Fibroblast of lung (primary cell): ENCODE measurements around the gene EML4.

ENCODE experiments used
- EZH2 ChIP-seq: IDR thresholded peaks from 2 replicates; pipeline ENCODE4 v1.5.1; 2012; ENCODE audit warnings: low read length, control low read depth, mild to moderate bottlenecking; ENCODE audit errors: missing control alignments
- TF ChIP-seq, protein P1 (sequence below), 2 donors: IDR thresholded peaks in 1 of 2; conservative IDR thresholded peaks in 1 of 2; 1 replicate in 1 of 2; 2 replicates in 1 of 2; pipeline ENCODE4 v1.5.1; 2011 to 2012; ENCODE audit warnings: low read length in 2 of 2, control low read depth in 1 of 2, inconsistent platforms in 1 of 2, low read depth in 1 of 2, mild to moderate bottlenecking in 1 of 2

DNA sequence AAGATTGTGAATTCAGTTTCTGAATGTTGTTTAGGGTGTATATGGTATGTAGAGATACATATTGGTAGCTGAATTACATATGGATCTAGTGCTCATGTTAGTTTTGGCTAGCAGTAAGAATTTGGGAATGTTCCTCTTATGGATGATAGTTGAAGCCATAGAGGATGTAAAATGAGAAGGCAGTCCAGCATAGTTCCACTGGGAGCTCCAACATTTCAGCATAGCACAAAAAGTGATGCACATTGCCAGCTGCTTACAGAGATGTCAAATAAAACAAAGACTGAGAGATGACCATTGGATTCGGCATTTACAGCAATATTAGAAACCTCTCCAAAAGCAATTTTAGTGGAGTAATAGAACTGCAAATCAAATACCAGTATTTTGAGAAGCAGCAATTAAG, 77.4 kb downstream of the EML4 start:
- TF ChIP-seq, protein P1, sequence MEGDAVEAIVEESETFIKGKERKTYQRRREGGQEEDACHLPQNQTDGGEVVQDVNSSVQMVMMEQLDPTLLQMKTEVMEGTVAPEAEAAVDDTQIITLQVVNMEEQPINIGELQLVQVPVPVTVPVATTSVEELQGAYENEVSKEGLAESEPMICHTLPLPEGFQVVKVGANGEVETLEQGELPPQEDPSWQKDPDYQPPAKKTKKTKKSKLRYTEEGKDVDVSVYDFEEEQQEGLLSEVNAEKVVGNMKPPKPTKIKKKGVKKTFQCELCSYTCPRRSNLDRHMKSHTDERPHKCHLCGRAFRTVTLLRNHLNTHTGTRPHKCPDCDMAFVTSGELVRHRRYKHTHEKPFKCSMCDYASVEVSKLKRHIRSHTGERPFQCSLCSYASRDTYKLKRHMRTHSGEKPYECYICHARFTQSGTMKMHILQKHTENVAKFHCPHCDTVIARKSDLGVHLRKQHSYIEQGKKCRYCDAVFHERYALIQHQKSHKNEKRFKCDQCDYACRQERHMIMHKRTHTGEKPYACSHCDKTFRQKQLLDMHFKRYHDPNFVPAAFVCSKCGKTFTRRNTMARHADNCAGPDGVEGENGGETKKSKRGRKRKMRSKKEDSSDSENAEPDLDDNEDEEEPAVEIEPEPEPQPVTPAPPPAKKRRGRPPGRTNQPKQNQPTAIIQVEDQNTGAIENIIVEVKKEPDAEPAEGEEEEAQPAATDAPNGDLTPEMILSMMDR (conservative IDR thresholded peaks at IDR 0.05 in 1 of 2, IDR thresholded peaks at IDR 0.05 in 1 of 2; ENCODE audit: low read depth in 1 of 2, low read length in 2 of 2): no peak
- no peak for TF ChIP-seq EZH2
